H1 (cell line): ENCODE results near the gene CTBP2. TPM values are rescaled to one million over a fixed set of nuclear protein-coding genes. Genes with fewer than 3 reads are reported as not detected.

Experiments
- CTCF ChIA-PET: fragments of 300-600 bp; sonication (Branson Sonifier 250); formaldehyde crosslinking; loops from one replicate; lab custom pipeline; 2021; ENCODE audit not compliant: partially characterized antibody; lab: Charles Lee
- POLR2A ChIA-PET: fragments of 300-600 bp; sonication (Branson Sonifier 250); formaldehyde crosslinking; loops from one replicate; lab custom pipeline; 2021; ENCODE audit warnings: inconsistent platforms; ENCODE audit not compliant: partially characterized antibody; lab: Charles Lee
- DNase-seq, 2 experiments: peaks; one replicate each; pipeline versions ENCODE4 v3.0.0 to v3.0.0-alpha.2; 2010 to 2022; ENCODE audit warnings: low spot score in 2 of 2, low read depth in 1 of 2, mixed read lengths in 1 of 2
- FAIRE-seq: peaks from 2 replicates; lab custom pipeline; 2011; peaks lifted over from hg19 to GRCh38; lab: Jason Lieb, UNC
- H2AFZ ChIP-seq: 2 replicates; pipeline ENCODE4 v1.8.1; 2012; ENCODE audit warnings: low read length, inconsistent platforms
- H2AK5ac ChIP-seq: 2 replicates; pipeline ENCODE4 v1.6.1; 2013; ENCODE audit warnings: low read depth, low read length
- H2BK120ac ChIP-seq: replicated peaks from 2 replicates; pipeline ENCODE3; 2013; ENCODE audit warnings: low read depth, low read length, inconsistent platforms
- H2BK12ac ChIP-seq: 2 replicates; pipeline ENCODE4 v1.6.1; 2013; ENCODE audit warnings: low read depth, low read length
- H2BK15ac ChIP-seq: 2 replicates; pipeline ENCODE4 v1.6.1; 2013; ENCODE audit warnings: low read length
- H2BK20ac ChIP-seq: 2 replicates; pipeline ENCODE4 v1.6.1; 2013; ENCODE audit warnings: low read length
- H2BK5ac ChIP-seq: 2 replicates; pipeline ENCODE4 v1.6.1; 2013; ENCODE audit warnings: low read depth, low read length
- H3K14ac ChIP-seq: 2 replicates; pipeline ENCODE4 v1.6.1; 2013; ENCODE audit warnings: inconsistent platforms; ENCODE audit not compliant: insufficient read length
- H3K18ac ChIP-seq: 2 replicates; pipeline ENCODE4 v1.6.1; 2013; ENCODE audit warnings: low read length; ENCODE audit errors: extremely low read depth
- H3K23ac ChIP-seq: 2 replicates; pipeline ENCODE4 v1.6.1; 2013; ENCODE audit warnings: inconsistent platforms; ENCODE audit not compliant: insufficient read length
- H3K23me2 ChIP-seq: 2 replicates; pipeline ENCODE4 v1.6.1; 2013; ENCODE audit warnings: low read depth, low read length
- H3K27ac ChIP-seq: 2 replicates; pipeline ENCODE4 v1.6.1; 2011; ENCODE audit warnings: low read depth, low read length, inconsistent platforms
- H3K27me3 ChIP-seq, 4 experiments: replicated peaks in 1 of 4; 1 replicate in 1 of 4; 2 replicates in 3 of 4; pipeline versions ENCODE4 v1.6.1 to v1.8.1; 2011 to 2013; ENCODE audit warnings: low read length in 3 of 4, mild to moderate bottlenecking in 3 of 4, inconsistent platforms in 2 of 4, mixed read lengths in 2 of 4, moderate library complexity in 1 of 4; ENCODE audit not compliant: control insufficient read depth in 3 of 4, insufficient read depth in 3 of 4; ENCODE audit errors: extremely low read depth in 1 of 4
- H3K36me3 ChIP-seq, 4 experiments: 2 replicates each; pipeline versions ENCODE4 v1.6.1 to v1.8.1; 2011 to 2013; ENCODE audit warnings: mild to moderate bottlenecking in 4 of 4, low read length in 3 of 4, moderate library complexity in 2 of 4, control low read depth in 1 of 4, inconsistent platforms in 1 of 4; ENCODE audit not compliant: insufficient read depth in 4 of 4, control insufficient read depth in 2 of 4
- H3K4ac ChIP-seq: replicated peaks from 2 replicates; pipeline ENCODE3; 2013; ENCODE audit warnings: low read length, low read depth, mixed read lengths, inconsistent platforms; ENCODE audit not compliant: insufficient read length
- H3K4me1 ChIP-seq, 4 experiments: replicated peaks in 1 of 4; 1 replicate in 1 of 4; 2 replicates in 3 of 4; pipeline versions ENCODE4 v1.6.1 to v1.8.1; 2011 to 2013; ENCODE audit warnings: low read length in 3 of 4, inconsistent platforms in 2 of 4, mixed read lengths in 1 of 4; ENCODE audit not compliant: insufficient read depth in 4 of 4, control insufficient read depth in 3 of 4
- H3K4me2 ChIP-seq, 2 experiments: 2 replicates each; pipeline versions ENCODE4 v1.6.1 to v1.8.1; 2011 to 2013; ENCODE audit warnings: low read depth in 2 of 2, low read length in 2 of 2, control low read depth in 1 of 2, inconsistent platforms in 1 of 2, mild to moderate bottlenecking in 1 of 2; ENCODE audit not compliant: insufficient read depth in 1 of 2
- H3K4me3 ChIP-seq, 4 experiments: fragments of 200-600, 300-600 bp in 1 of 4; sonication (generic), shearing (Covaris generic), sonication (Bioruptor Twin) in 1 of 4; 2 replicates each; pipeline versions ENCODE4 v1.5.1 to v1.8.1; 2011 to 2016; ENCODE audit warnings: low read length in 4 of 4, low read depth in 3 of 4, control low read depth in 2 of 4, inconsistent platforms in 2 of 4, mild to moderate bottlenecking in 2 of 4, mixed read lengths in 1 of 4, moderate library complexity in 1 of 4; ENCODE audit not compliant: insufficient read depth in 2 of 4; ENCODE audit errors: extremely low read depth in 1 of 4
- H3K56ac ChIP-seq: replicated peaks from 2 replicates; pipeline ENCODE3; 2013; ENCODE audit warnings: low read depth, mild to moderate bottlenecking, mixed read lengths, low read length, inconsistent platforms; ENCODE audit not compliant: insufficient read length
- H3K79me1 ChIP-seq: 2 replicates; pipeline ENCODE4 v1.6.1; 2013; ENCODE audit warnings: low read depth, low read length, control low read depth
- H3K79me2 ChIP-seq, 2 experiments: 2 replicates each; pipeline versions ENCODE4 v1.6.1 to v1.8.1; 2012 to 2013; ENCODE audit warnings: low read length in 2 of 2, mild to moderate bottlenecking in 2 of 2, inconsistent platforms in 1 of 2; ENCODE audit not compliant: insufficient read depth in 2 of 2, control insufficient read depth in 1 of 2
- H3K9ac ChIP-seq, 4 experiments: replicated peaks in 1 of 4; 1 replicate in 1 of 4; 2 replicates in 3 of 4; pipeline versions ENCODE4 v1.6.1 to v1.8.1; 2011 to 2013; ENCODE audit warnings: low read depth in 3 of 4, low read length in 3 of 4, control low read depth in 2 of 4, mild to moderate bottlenecking in 2 of 4, moderate library complexity in 2 of 4, inconsistent platforms in 1 of 4; ENCODE audit errors: extremely low read depth in 1 of 4
- H3K9me3 ChIP-seq, 2 experiments: 2 replicates each; pipeline versions ENCODE4 v1.6.1 to v1.8.1; 2012 to 2013; ENCODE audit warnings: mild to moderate bottlenecking in 2 of 2, moderate library complexity in 2 of 2, control low read depth in 1 of 2, inconsistent platforms in 1 of 2, low read depth in 1 of 2, low read length in 1 of 2, mixed read lengths in 1 of 2; ENCODE audit not compliant: insufficient read depth in 2 of 2
- H4K20me1 ChIP-seq, 2 experiments: replicated peaks in 1 of 2; 2 replicates each; pipeline versions ENCODE3 to v1.8.1; 2011 to 2013; ENCODE audit warnings: inconsistent platforms in 2 of 2, low read length in 2 of 2, mild to moderate bottlenecking in 1 of 2; ENCODE audit not compliant: insufficient read depth in 2 of 2, control insufficient read depth in 1 of 2
- H4K5ac ChIP-seq: 2 replicates; pipeline ENCODE4 v1.6.1; 2013; ENCODE audit warnings: low read length, low read depth, mixed read lengths, inconsistent platforms; ENCODE audit not compliant: insufficient read length
- H4K8ac ChIP-seq: 2 replicates; pipeline ENCODE4 v1.8.0; 2013; ENCODE audit warnings: mild to moderate bottlenecking, moderate library complexity, low read length, inconsistent platforms; ENCODE audit not compliant: insufficient read depth; ENCODE audit errors: extremely low read depth
- H4K91ac ChIP-seq: replicated peaks from 2 replicates; pipeline ENCODE3; 2013; ENCODE audit warnings: low read length, mixed read lengths, inconsistent platforms; ENCODE audit not compliant: insufficient read length
- ATF2 ChIP-seq: IDR thresholded peaks from 2 replicates; pipeline ENCODE4 v1.6.1; 2012; ENCODE audit warnings: low read length, inconsistent platforms
- CHD2 ChIP-seq: IDR thresholded peaks from 2 replicates; pipeline ENCODE4 v1.6.1; 2012; ENCODE audit warnings: low read length, improper control_type of control experiment
- EP300 ChIP-seq, 2 experiments: IDR thresholded peaks; 1 replicate in 1 of 2; 2 replicates in 1 of 2; pipeline ENCODE4 v1.6.1; 2011 to 2012; ENCODE audit warnings: low read depth in 2 of 2, low read length in 2 of 2, mild to moderate bottlenecking in 2 of 2, borderline replicate concordance in 1 of 2, inconsistent platforms in 1 of 2, moderate library complexity in 1 of 2
- JUND ChIP-seq: IDR thresholded peaks from 2 replicates; pipeline ENCODE4 v1.6.1; 2011; ENCODE audit warnings: mild to moderate bottlenecking, improper control_type of control experiment, low read length
- KDM4A ChIP-seq: IDR thresholded peaks from one replicate; pipeline ENCODE4 v1.7.1; 2012; ENCODE audit warnings: low read depth, mild to moderate bottlenecking, moderate library complexity, low read length, inconsistent platforms; ENCODE audit not compliant: severe bottlenecking
- MAFK ChIP-seq: IDR thresholded peaks from 2 replicates; pipeline ENCODE4 v1.6.1; 2012; ENCODE audit warnings: low read depth, mild to moderate bottlenecking, improper control_type of control experiment, low read length
- NANOG ChIP-seq: IDR thresholded peaks from 2 replicates; pipeline ENCODE4 v1.6.1; 2011; ENCODE audit warnings: low read length, low read depth, mild to moderate bottlenecking, inconsistent platforms; ENCODE audit not compliant: insufficient read depth, poor library complexity, severe bottlenecking
- SP1 ChIP-seq: IDR thresholded peaks from 2 replicates; pipeline ENCODE4 v1.6.1; 2011; ENCODE audit warnings: low read depth, low read length
- TBP ChIP-seq: IDR thresholded peaks from 2 replicates; pipeline ENCODE4 v1.6.1; 2011; ENCODE audit warnings: low read depth, low read length, improper control_type of control experiment
- TEAD4 ChIP-seq: IDR thresholded peaks from 2 replicates; pipeline ENCODE4 v1.6.1; 2012; ENCODE audit warnings: low read depth, low read length, inconsistent platforms, mixed read lengths
- ZNF274 ChIP-seq: IDR thresholded peaks from 2 replicates; pipeline ENCODE4 v1.7.0; 2012; ENCODE audit warnings: low read length, borderline replicate concordance; ENCODE audit errors: extremely low read depth
- WGBS, 2 experiments: shearing (Covaris generic) in 1 of 2; methylation state at CpG; one replicate each; pipeline versions ENCODE4 v1.1.6 to v1.1.7; 2013 to 2015; ENCODE audit warnings: low lambda C conversion rate in 2 of 2, mixed read lengths in 2 of 2, inconsistent platforms in 1 of 2, low coverage in 1 of 2, missing lambda C conversion rate in 1 of 2; ENCODE audit not compliant: insufficient replicate concordance in 2 of 2, insufficient coverage in 1 of 2, insufficient read length in 1 of 2; ENCODE audit errors: extremely low coverage in 1 of 2, missing lambda C conversion rate in 1 of 2; 5-methylcytosine and 5-hydroxymethylcytosine counted together
- polyA plus RNA-seq, 7 experiments: library from polyadenylated mRNA; depleted of rRNA in 3 of 7; stranded (reverse) in 5 of 7; unstranded in 2 of 7; fragments of >200 nt in 5 of 7; fragments of 200-250 nt in 2 of 7; gene quantifications; 1 replicate in 5 of 7; 2 replicates in 1 of 7; 4 replicates in 1 of 7; pipeline versions ENCODE4 v1.2.1 to v1.2.3, GENCODE V29; 2011 to 2013; ENCODE audit warnings: missing spikeins in 2 of 7, mixed read lengths in 2 of 7
- total RNA-seq: library from RNA; stranded (reverse); fragmentation: NEBNext Ultra II Directional; extraction: Animal tissue kit (Norgen Biotek cat#: 25700); gene quantifications from 2 replicates; pipeline ENCODE4 v1.2.1, GENCODE V29; 2021

The CTBP2 gene
- total and polyA plus RNA-seq, 2 of the 8 experiments (the other 6 are each of a cell fraction or from before 2014, with no cell fraction given) = 208 to 221 TPM

DNA sequence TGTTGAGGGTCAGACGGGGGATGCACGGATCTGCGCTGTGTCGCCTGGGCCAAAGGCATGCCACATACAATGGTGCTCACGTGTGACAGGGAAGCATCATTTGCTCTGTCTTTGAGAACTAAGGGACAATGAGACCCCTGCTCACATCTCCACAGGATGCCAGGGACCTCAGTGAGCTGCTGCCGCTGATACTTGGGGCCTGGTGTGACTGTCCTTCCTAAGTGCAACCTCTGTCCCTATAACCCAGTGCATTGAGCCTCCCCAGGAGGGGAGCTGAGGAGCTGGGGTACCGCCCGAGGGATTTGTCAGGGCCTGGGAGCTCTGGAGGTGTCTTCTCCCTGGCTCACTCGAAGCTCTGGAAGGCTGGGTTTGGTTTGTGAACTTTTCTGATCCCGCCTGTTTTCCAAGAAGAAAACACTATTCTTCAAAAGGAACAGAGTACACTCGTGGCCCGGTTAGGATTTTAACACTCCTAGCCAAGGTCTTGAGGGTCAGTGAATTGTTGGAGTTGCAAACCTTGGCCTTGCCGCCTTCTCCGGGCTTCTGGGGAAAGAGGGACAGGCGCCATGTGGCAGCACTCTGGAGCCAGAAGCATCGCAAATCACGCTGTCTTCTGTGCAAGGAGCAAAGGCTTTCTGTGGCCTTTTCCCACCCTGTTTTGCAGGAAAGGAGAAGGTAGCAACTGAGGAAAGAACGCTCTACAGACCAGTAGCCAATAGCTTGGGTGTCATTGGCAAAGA is 26.2 kb upstream of the CTBP2 start:
- Histone ChIP-seq H3K79me2 (no peaks in the 10 kb centered on the region), H3K23ac (no peak overlapping the region), H3K79me1 (no peaks in the 10 kb centered on the region), H3K4me1 (no peaks in the 10 kb centered on the region; a peak in 2 of 7 replicates), H2BK5ac (no peak overlapping the region), H3K9ac (no peak overlapping the region), H2BK15ac (no peak overlapping the region), H4K5ac (no peak overlapping the region), H3K23me2 (no peaks in the 10 kb centered on the region; the same call in 1 of the 2 replicates), H2BK120ac (no peak overlapping the region), H3K56ac (no peak overlapping the region), H3K4ac (no peak overlapping the region), H3K4me2 (no peak overlapping the region), H3K36me3 (no peaks in the 10 kb centered on the region), H4K91ac (no peak overlapping the region), H3K9me3 (no peaks in the 10 kb centered on the region), H3K18ac (no peak overlapping the region), H3K14ac (no peak overlapping the region), H4K8ac (no peak overlapping the region), H2BK12ac (no peak overlapping the region), H2AK5ac (no peak overlapping the region), H3K27me3 (peaks cover 0 to 3% (median 0%) of the 10 kb centered on the region in 4 experiments; a peak in 3 of 7 replicates), H3K27ac (no peak overlapping the region), H2BK20ac (no peak overlapping the region), H2AFZ (no peak overlapping the region), H4K20me1 (no peaks in the 10 kb centered on the region), H3K4me3 (no peak overlapping the region)
- DNase-seq (no peak), FAIRE-seq (no peak)
- ChIA-PET CTCF (no interaction called here), POLR2A (interaction anchor here (1.0 kb wide), 1 partner anchor 50 kb away, joined by 4 read pairs; no protein-coding TSS in a partner anchor)
- TF ChIP-seq EP300 (IDR thresholded peaks at IDR 0.05; ENCODE audit: borderline replicate concordance in 1 of 2, low read depth in 2 of 2, low read length in 2 of 2) (no peak), MAFK (no peak), ATF2 (no peak), KDM4A (no peak), SP1 (no peak), TEAD4 (no peak), ZNF274 (no peak), NANOG (no peak), JUND (no peak), CHD2 (no peak), TBP (no peak)
- 92% methylated on average over 18 of the region's 18 CpGs; no CpG with 5 or more reads in 1 of the 2 experiments for WGBS, 2 experiments
